ENCODE measurements around the gene RGPD8. TPM values are rescaled to one million over a fixed set of nuclear protein-coding genes. Genes with fewer than 3 reads are reported as not detected.

RGPD8 gene
- total RNA-seq, 1 experiment from 2014 or later = 8.1 TPM

DNA sequence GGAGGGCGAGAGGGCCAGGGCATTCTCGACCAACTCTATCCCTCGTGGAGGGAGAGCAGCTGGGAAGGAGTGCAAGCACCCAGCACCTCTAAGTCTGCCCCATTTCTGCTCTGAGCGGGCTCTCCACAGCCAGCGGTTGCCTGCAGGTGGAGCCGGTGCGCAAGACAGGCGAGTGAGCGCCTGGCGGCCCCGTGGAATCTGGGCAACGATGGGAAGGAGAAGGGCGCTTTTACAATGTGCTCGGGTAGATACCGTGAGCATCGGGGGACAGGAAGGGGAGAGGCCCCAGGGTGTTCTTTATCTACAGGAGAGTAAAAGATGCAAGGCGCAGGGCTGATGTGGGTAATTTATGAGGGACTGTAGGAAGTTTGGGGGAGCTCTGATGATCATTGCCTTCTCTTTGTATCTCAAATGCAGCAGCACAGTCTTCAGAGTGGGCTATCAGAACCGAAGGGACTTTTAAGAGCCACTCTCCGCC lies 47.6 kb upstream of the RGPD8 start:
- H3K27ac Mint-ChIP-seq = peak overlapping the region in 2 of 3 experiments; percentile 61 to 93; a peak in 4 of 7 replicates
- H3K56ac ChIP-seq (ENCODE audit: insufficient read length, low read depth, low read length) = no peak overlapping the region

More for the DNA sequence above, 47.6 kb upstream of the RGPD8 start:
- H3K9ac ChIP-seq (ENCODE audit: extremely low read depth, insufficient read length, low read length) = peak overlapping the region; percentile 18
- H3K4me1 ChIP-seq (ENCODE audit: insufficient read depth, low read length) = no peaks in the 10 kb centered on the region; the same call in 1 of the 2 replicates
- no peaks in the 10 kb centered on the region for H4K20me1 ChIP-seq (ENCODE audit: control insufficient read depth, insufficient read depth, insufficient read length)
- no CpG with 5 or more reads among the region's 19 CpGs for WGBS (ENCODE audit: extremely low coverage, insufficient read length, low lambda C conversion rate)
- no peak overlapping the region for H4K5ac ChIP-seq (ENCODE audit: insufficient read length, low read depth, low read length)
- Mint-ChIP-seq H3K36me3 (ENCODE audit: insufficient read depth in 1 of 3, low read depth in 3 of 3) (peaks cover 7 to 19% (median 12%) of the 10 kb centered on the region in 3 experiments), H3K4me3 (peak overlapping the region; percentile 85 to 92), H3K27me3 (ENCODE audit: low read depth) (peaks cover 15% of the 10 kb centered on the region), H3K4me1 (peaks cover 18 to 21% of the 10 kb centered on the region in 2 experiments), H3K9me3 (no peaks in the 10 kb centered on the region; a peak in 1 of 5 replicates)
- peak; percentile 82 for DNase-seq
- no peak overlapping the region for H3K4ac ChIP-seq (ENCODE audit: low read depth, low read length)
- TF ChIP-seq, protein P1, sequence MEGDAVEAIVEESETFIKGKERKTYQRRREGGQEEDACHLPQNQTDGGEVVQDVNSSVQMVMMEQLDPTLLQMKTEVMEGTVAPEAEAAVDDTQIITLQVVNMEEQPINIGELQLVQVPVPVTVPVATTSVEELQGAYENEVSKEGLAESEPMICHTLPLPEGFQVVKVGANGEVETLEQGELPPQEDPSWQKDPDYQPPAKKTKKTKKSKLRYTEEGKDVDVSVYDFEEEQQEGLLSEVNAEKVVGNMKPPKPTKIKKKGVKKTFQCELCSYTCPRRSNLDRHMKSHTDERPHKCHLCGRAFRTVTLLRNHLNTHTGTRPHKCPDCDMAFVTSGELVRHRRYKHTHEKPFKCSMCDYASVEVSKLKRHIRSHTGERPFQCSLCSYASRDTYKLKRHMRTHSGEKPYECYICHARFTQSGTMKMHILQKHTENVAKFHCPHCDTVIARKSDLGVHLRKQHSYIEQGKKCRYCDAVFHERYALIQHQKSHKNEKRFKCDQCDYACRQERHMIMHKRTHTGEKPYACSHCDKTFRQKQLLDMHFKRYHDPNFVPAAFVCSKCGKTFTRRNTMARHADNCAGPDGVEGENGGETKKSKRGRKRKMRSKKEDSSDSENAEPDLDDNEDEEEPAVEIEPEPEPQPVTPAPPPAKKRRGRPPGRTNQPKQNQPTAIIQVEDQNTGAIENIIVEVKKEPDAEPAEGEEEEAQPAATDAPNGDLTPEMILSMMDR (conservative IDR thresholded peaks at IDR 0.05) = peak; percentile 72
- no peak overlapping the region for H2AK5ac ChIP-seq (ENCODE audit: insufficient read length, low read length)
- H3K79me2 ChIP-seq (ENCODE audit: insufficient read depth, low read length) = peaks cover 6% of the 10 kb centered on the region; the same call in 1 of the 2 replicates
- H3K23ac ChIP-seq (ENCODE audit: insufficient read length, low read depth, low read length) = no peak overlapping the region
- peak overlapping the region; percentile 24 for H2AFZ ChIP-seq (ENCODE audit: low read length)
- H3K9me3 ChIP-seq (ENCODE audit: control insufficient read depth, low read depth, low read length) = no peaks in the 10 kb centered on the region
- H2BK5ac ChIP-seq (ENCODE audit: insufficient read length, low read length) = no peak overlapping the region
- H3K4me2 ChIP-seq (ENCODE audit: insufficient read depth, insufficient read length, low read length) = peak overlapping the region; percentile 94
- H4K8ac ChIP-seq (replicated peaks; ENCODE audit: insufficient read length, low read depth, low read length) = no peak overlapping the region
- H2BK15ac ChIP-seq (ENCODE audit: low read depth, low read length) = no peak overlapping the region
- H2BK12ac ChIP-seq (ENCODE audit: insufficient read length, low read depth, low read length) = no peak overlapping the region
- H3K27ac ChIP-seq (ENCODE audit: insufficient read length, low read depth, low read length) = no peak overlapping the region
- no peak overlapping the region for H3K14ac ChIP-seq (ENCODE audit: insufficient read depth, low read length)
- no peak overlapping the region for H2BK20ac ChIP-seq (ENCODE audit: low read depth, low read length, poor library complexity, severe bottlenecking)
- no peaks in the 10 kb centered on the region for H3K79me1 ChIP-seq (ENCODE audit: insufficient read depth, low read depth, low read length, poor library complexity, severe bottlenecking)
- no peak overlapping the region for H4K91ac ChIP-seq (ENCODE audit: insufficient read length, low read depth, low read length)
- H2BK120ac ChIP-seq (ENCODE audit: low read depth, low read length, poor library complexity, severe bottlenecking) = no peak overlapping the region
- H3K23me2 ChIP-seq (ENCODE audit: insufficient read length, low read depth, low read length, poor library complexity, severe bottlenecking) = peaks cover 24% of the 10 kb centered on the region
- no peaks in the 10 kb centered on the region; the same call in 1 of the 2 replicates for H3K27me3 ChIP-seq (ENCODE audit: insufficient read depth, low read length)
- H3T11ph ChIP-seq (ENCODE audit: low read length) = no peak overlapping the region
- no peak overlapping the region for H3K18ac ChIP-seq (ENCODE audit: insufficient read length, low read depth, low read length)

All from H9 (cell line).